DND-41 (cell line): ENCODE measurements around the gene IGSF9B.

Source experiments
- ATAC-seq: fragments of 200-7000 bp; cut with Tn5 transposase; 3 replicates; pipeline ENCODE4 v1.9.1; 2021; ENCODE audit warnings: low read depth; ENCODE audit not compliant: insufficient read depth
- DNase-seq: peaks from one replicate; pipeline ENCODE4 v3.0.0-alpha.2; 2020
- H2AFZ ChIP-seq: 2 replicates; pipeline ENCODE4 v1.6.0; 2012; ENCODE audit warnings: low read depth, low read length
- H3K27ac ChIP-seq: 2 replicates; pipeline ENCODE4 v1.5.1; 2012; ENCODE audit warnings: low read length, inconsistent platforms
- H3K27me3 ChIP-seq: fragments of 200-600 bp; sonication (generic); 2 replicates; pipeline ENCODE4 v1.6.0; 2012; ENCODE audit warnings: low read length, mild to moderate bottlenecking, inconsistent platforms; ENCODE audit not compliant: insufficient read depth, poor library complexity
- H3K36me3 ChIP-seq: 2 replicates; pipeline ENCODE4 v1.5.1; 2012; ENCODE audit warnings: low read length, inconsistent platforms; ENCODE audit not compliant: insufficient read depth
- H3K4me1 ChIP-seq: 2 replicates; pipeline ENCODE4 v1.5.1; 2012; ENCODE audit warnings: mild to moderate bottlenecking, low read length; ENCODE audit not compliant: insufficient read depth
- H3K4me2 ChIP-seq: 2 replicates; pipeline ENCODE4 v1.6.0; 2012; ENCODE audit warnings: mild to moderate bottlenecking, moderate library complexity, low read length, inconsistent platforms; ENCODE audit not compliant: insufficient read depth
- H3K4me3 ChIP-seq, 2 experiments: fragments of 200-600 bp in 1 of 2; shearing (Covaris generic) in 1 of 2; 2 replicates each; pipeline ENCODE4 v1.5.1; 2012 to 2016; ENCODE audit warnings: inconsistent platforms in 2 of 2, low read length in 2 of 2, mild to moderate bottlenecking in 2 of 2, low read depth in 1 of 2, moderate library complexity in 1 of 2
- H3K79me2 ChIP-seq: 2 replicates; pipeline ENCODE4 v1.6.0; 2012; ENCODE audit warnings: low read length, inconsistent platforms; ENCODE audit not compliant: insufficient read depth
- H3K9ac ChIP-seq: 2 replicates; pipeline ENCODE4 v1.6.0; 2012; ENCODE audit warnings: low read depth, mild to moderate bottlenecking, inconsistent platforms, low read length, moderate library complexity
- H3K9me3 ChIP-seq: 2 replicates; pipeline ENCODE4 v1.5.1; 2012; ENCODE audit warnings: low read length, moderate library complexity, mild to moderate bottlenecking, inconsistent platforms; ENCODE audit not compliant: insufficient read depth, severe bottlenecking
- H4K20me1 ChIP-seq: 2 replicates; pipeline ENCODE4 v1.6.0; 2012; ENCODE audit warnings: low read length; ENCODE audit not compliant: insufficient read depth
- CTCF ChIP-seq: IDR thresholded peaks from 2 replicates; pipeline ENCODE4 v1.5.1; 2012; ENCODE audit warnings: borderline replicate concordance, low read length, moderate library complexity, mild to moderate bottlenecking; ENCODE audit not compliant: poor library complexity, severe bottlenecking; ENCODE audit errors: extremely low read depth
- EZH2 ChIP-seq: IDR thresholded peaks from 3 replicates; pipeline ENCODE4 v1.6.1; 2012; ENCODE audit warnings: borderline replicate concordance, low read depth, mild to moderate bottlenecking, moderate library complexity, low read length, inconsistent platforms; ENCODE audit not compliant: severe bottlenecking

The IGSF9B gene

GRCh38 chr11:133904818-133905515 is 51.8 kb downstream of the IGSF9B start:
- no peak overlapping the region for H2AFZ ChIP-seq
- no peaks in the 10 kb centered on the region; the same call in 1 of the 2 replicates for H4K20me1 ChIP-seq
- no peaks in the 10 kb centered on the region for H3K9me3 ChIP-seq
- H3K36me3 ChIP-seq: peaks cover 24% of the 10 kb centered on the region
- ATAC-seq (no peak), DNase-seq (no peak)
- no peaks in the 10 kb centered on the region for H3K79me2 ChIP-seq
- H3K27me3 ChIP-seq: no peaks in the 10 kb centered on the region
- H3K9ac ChIP-seq: no peak overlapping the region
- no peak overlapping the region for H3K4me3 ChIP-seq
- H3K4me2 ChIP-seq: no peak overlapping the region
- H3K4me1 ChIP-seq: no peaks in the 10 kb centered on the region
- no peak for TF ChIP-seq EZH2
- TF ChIP-seq CTCF: no peak
- no peak overlapping the region for H3K27ac ChIP-seq

GRCh38 chr11:133903875-133904817 is 52.6 kb downstream of the IGSF9B start:
- H3K27ac ChIP-seq: no peak overlapping the region
- H3K36me3 ChIP-seq: peaks cover 18% of the 10 kb centered on the region
- H4K20me1 ChIP-seq: peaks cover 4% of the 10 kb centered on the region
- H2AFZ ChIP-seq: no peak overlapping the region
- TF ChIP-seq EZH2 (no peak), CTCF (no peak)
- H3K4me1 ChIP-seq: no peaks in the 10 kb centered on the region
- DNase-seq: no peak
- H3K4me2 ChIP-seq: no peak overlapping the region
- H3K4me3 ChIP-seq: no peak overlapping the region
- no peaks in the 10 kb centered on the region for H3K79me2 ChIP-seq
- H3K9me3 ChIP-seq: no peaks in the 10 kb centered on the region
- ATAC-seq: no peak
- H3K9ac ChIP-seq: no peak overlapping the region
- H3K27me3 ChIP-seq: no peaks in the 10 kb centered on the region

GRCh38 chr11:133903056-133903455 is 53.7 kb downstream of the IGSF9B start:
- peaks cover 5% of the 10 kb centered on the region for H4K20me1 ChIP-seq
- TF ChIP-seq EZH2 (no peak), CTCF (no peak)
- no peak overlapping the region for H3K9ac ChIP-seq
- H3K4me2 ChIP-seq: no peak overlapping the region
- H2AFZ ChIP-seq: no peak overlapping the region
- DNase-seq (no peak), ATAC-seq (no peak)
- H3K9me3 ChIP-seq: no peaks in the 10 kb centered on the region
- no peaks in the 10 kb centered on the region for H3K27me3 ChIP-seq
- no peak overlapping the region for H3K27ac ChIP-seq
- H3K4me1 ChIP-seq: no peaks in the 10 kb centered on the region
- peaks cover 11% of the 10 kb centered on the region; the same call in 1 of the 2 replicates for H3K36me3 ChIP-seq
- no peaks in the 10 kb centered on the region for H3K79me2 ChIP-seq
- H3K4me3 ChIP-seq: no peak overlapping the region
